Measurements from ENCODE around the gene BANP. TPM values are rescaled to one million over a fixed set of nuclear protein-coding genes. Genes with fewer than 3 reads are reported as not detected.

The BANP gene
- total RNA-seq, 5 donors from 2014 or later (not counting 1 experiment from before 2014, with no cell fraction given), result 57.1 to 81.9 (median 69.4) TPM

DNA sequence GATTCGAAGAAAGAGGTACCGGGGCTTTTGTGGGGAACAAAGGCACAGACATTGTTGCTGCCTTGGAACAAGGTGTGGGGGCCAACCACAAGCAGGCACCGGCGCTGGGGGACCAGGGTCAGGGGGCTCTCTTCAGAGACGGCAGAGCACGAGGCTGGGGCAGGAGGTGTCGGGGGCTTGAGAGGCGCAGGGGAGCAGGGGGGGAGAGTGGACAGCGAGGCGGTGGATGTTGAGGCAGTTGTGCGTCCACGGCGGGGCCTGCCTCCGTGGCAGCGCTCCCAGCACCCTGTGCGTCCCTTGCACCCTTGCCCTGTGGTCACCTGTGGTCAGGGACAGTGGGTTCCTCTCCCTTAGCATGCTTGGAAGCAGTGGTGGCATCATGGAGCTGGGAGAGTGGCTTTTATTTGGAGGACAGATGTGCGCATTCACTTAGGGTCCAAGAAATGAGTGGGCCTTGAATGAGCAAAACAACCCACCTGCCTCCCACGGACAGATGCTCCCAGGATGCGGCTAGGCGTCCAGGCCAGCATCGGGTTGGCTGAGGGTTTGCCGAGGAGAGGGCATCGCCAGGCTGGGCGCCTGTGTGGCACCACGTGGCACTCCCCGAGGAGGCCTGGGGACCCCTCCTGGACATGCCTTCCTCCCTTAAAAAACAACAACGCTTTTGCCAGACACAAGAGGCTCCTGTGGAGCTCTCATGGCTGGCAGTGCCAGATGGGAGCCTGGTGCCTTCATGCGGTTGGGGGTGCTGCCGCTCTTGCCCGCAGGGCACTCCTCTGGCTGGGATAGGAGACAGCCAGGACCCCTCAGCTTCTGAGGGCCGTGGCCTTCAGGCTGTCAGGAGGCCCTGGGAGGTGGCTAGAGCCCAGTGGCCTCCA, 113.0 kb downstream of the BANP start:
- H3K36me3 Mint-ChIP-seq, result peaks cover 29% of the 10 kb centered on the region
- WGBS (ENCODE audit: insufficient coverage), result 96% methylated on average over 20 of the region's 31 CpGs
- peaks cover 10 to 53% of the 10 kb centered on the region in 2 donors for H3K36me3 ChIP-seq (ENCODE audit: control insufficient read depth in 2 of 2, extremely low read depth in 1 of 2, insufficient read depth in 1 of 2, low read length in 1 of 2)

DNA sequence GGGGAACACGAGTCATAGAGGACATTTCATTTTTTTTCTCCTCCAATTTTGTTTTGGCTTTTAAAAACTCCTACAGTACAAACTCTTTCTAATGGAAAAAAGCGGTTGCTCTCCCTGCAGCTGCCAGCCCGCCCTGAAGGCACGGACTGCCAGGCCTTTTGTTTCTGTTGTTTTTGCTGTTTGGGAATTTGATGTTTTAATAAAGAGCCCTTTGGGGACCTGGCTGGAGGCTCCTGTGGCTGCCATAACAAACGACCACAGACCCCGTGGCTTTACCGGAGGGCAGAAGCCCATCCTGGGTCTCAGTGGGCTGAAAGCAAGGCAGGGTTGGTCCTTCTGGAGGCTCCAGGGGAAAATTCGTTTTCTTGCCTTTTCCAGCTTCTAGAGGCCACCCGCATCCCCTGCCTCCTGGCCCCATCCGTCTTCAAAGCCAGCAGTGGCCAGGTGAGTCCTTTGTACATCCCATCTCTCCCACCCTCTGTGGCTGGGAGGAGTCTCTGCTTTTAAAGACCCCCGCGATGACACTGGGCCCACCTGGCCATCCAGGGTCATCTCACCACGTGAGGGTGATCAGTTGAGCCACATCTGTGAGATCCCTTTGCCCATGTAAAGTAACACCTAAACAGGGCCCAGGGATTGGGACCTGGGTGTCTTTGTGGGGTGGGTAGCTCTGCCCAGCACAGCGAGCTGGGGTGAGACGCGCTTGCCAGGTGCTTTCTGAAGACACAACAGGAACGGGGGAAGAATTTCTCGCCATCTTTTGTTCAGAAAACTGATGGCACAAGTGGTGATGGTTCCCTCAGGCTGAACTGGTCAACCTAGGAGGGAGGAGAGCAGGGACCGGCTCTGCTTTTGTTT, 113.9 kb downstream of the BANP start:
- H3K27ac Mint-ChIP-seq, result no peak overlapping the region
- H3K27me3 Mint-ChIP-seq, result no peaks in the 10 kb centered on the region

More for the DNA sequence above, 113.0 kb downstream of the BANP start:
- Histone ChIP-seq H3K27ac (ENCODE audit: low read length) (no peak overlapping the region), H3K4me1 (ENCODE audit: control insufficient read depth in 1 of 2, extremely low read depth in 1 of 2, insufficient read depth in 2 of 2, low read length in 2 of 2) (no peaks in the 10 kb centered on the region), H3K9me3 (no peaks in the 10 kb centered on the region), H3K4me3 (ENCODE audit: control insufficient read depth in 1 of 2, extremely low read depth in 1 of 2, low read length in 1 of 2) (no peak overlapping the region), H3K27me3 (replicated peaks in 1 of 2; ENCODE audit: control insufficient read depth in 2 of 2, extremely low read depth in 1 of 2, insufficient read depth in 2 of 2, low read length in 1 of 2) (no peaks in the 10 kb centered on the region)
- DNase-seq, result no peak
- no peak overlapping the region for H3K4me3 Mint-ChIP-seq
- H3K27ac Mint-ChIP-seq, result no peak overlapping the region
- ATAC-seq (replicated peaks in 1 of 4), result no peak
- ChIA-PET CTCF (interaction anchor here in 1 of 2 donors (0.6 kb wide), 1 partner anchor 938 kb away, joined by 6 read pairs; no protein-coding TSS in a partner anchor), POLR2A (no interaction called here)
- no peaks in the 10 kb centered on the region for H3K9me3 Mint-ChIP-seq
- H3K27me3 Mint-ChIP-seq, result no peaks in the 10 kb centered on the region
- peaks cover 0 to 6% (median 0%) of the 10 kb centered on the region in 3 donors for H3K4me1 Mint-ChIP-seq

DNA sequence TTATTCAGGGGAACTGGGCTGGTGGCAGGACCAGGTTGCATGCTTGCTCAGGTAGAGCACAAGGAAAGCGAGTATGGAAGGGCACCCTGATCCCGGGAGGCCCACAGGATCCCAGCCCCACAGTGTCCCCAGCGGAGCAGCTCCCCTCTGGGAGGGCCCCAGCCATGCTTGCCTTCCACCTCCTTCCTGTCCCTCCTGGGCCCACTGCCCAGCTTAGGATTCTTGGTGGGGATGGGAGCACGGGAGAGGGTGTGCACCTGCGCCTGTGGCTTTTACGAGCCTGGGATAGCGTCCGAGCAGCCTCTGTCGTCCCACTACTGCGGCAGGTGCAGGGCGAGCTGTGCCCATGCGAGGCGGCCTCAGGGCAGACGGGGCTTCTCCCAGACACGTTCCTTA, 114.5 kb downstream of the BANP start:
- no peak overlapping the region for H3K27ac ChIP-seq (ENCODE audit: low read length)
- peaks cover 7 to 51% of the 10 kb centered on the region in 2 donors for H3K36me3 ChIP-seq (ENCODE audit: control insufficient read depth in 2 of 2, extremely low read depth in 1 of 2, insufficient read depth in 1 of 2, low read length in 1 of 2)
- ChIA-PET CTCF (no interaction called here), POLR2A (no interaction called here)
- Mint-ChIP-seq H3K27ac (no peak overlapping the region), H3K4me1 (peaks cover 0 to 16% (median 0%) of the 10 kb centered on the region in 3 donors), H3K4me3 (no peak overlapping the region), H3K27me3 (no peaks in the 10 kb centered on the region), H3K36me3 (peaks cover 34% of the 10 kb centered on the region), H3K9me3 (no peaks in the 10 kb centered on the region)
- H3K4me1 ChIP-seq (ENCODE audit: control insufficient read depth in 1 of 2, extremely low read depth in 1 of 2, insufficient read depth in 2 of 2, low read length in 2 of 2), result no peaks in the 10 kb centered on the region
- H3K27me3 ChIP-seq (replicated peaks in 1 of 2; ENCODE audit: control insufficient read depth in 2 of 2, extremely low read depth in 1 of 2, insufficient read depth in 2 of 2, low read length in 1 of 2), result no peaks in the 10 kb centered on the region
- H3K4me3 ChIP-seq (ENCODE audit: control insufficient read depth in 1 of 2, extremely low read depth in 1 of 2, low read length in 1 of 2), result no peak overlapping the region
- no peaks in the 10 kb centered on the region for H3K9me3 ChIP-seq
- WGBS (ENCODE audit: insufficient coverage), result 96% methylated on average over 13 of the region's 15 CpGs
- DNase-seq (no peak), ATAC-seq (replicated peaks in 1 of 4) (no peak)

More for the DNA sequence above, 113.9 kb downstream of the BANP start:
- CTCF ChIA-PET, result interaction anchor here in 1 of 2 donors (0.6 kb wide), 1 partner anchor 937 kb away, joined by 6 read pairs; no protein-coding TSS in a partner anchor
- no peak overlapping the region for H3K27ac ChIP-seq (ENCODE audit: low read length)
- no peaks in the 10 kb centered on the region for H3K27me3 ChIP-seq (replicated peaks in 1 of 2; ENCODE audit: control insufficient read depth in 2 of 2, extremely low read depth in 1 of 2, insufficient read depth in 2 of 2, low read length in 1 of 2)
- peaks cover 33% of the 10 kb centered on the region for H3K36me3 Mint-ChIP-seq
- peaks cover 0 to 13% (median 0%) of the 10 kb centered on the region in 3 donors for H3K4me1 Mint-ChIP-seq
- no peaks in the 10 kb centered on the region for H3K9me3 ChIP-seq
- no peaks in the 10 kb centered on the region for H3K9me3 Mint-ChIP-seq
- ATAC-seq (replicated peaks in 1 of 4) (no peak), DNase-seq (no peak)
- no peak overlapping the region for H3K4me3 Mint-ChIP-seq
- H3K4me3 ChIP-seq (ENCODE audit: control insufficient read depth in 1 of 2, extremely low read depth in 1 of 2, low read length in 1 of 2), result no peak overlapping the region
- H3K4me1 ChIP-seq (ENCODE audit: control insufficient read depth in 1 of 2, extremely low read depth in 1 of 2, insufficient read depth in 2 of 2, low read length in 2 of 2), result no peaks in the 10 kb centered on the region
- POLR2A ChIA-PET, result no interaction called here
- WGBS (ENCODE audit: insufficient coverage), result 92% methylated on average over 10 of the region's 19 CpGs
- peaks cover 7 to 52% of the 10 kb centered on the region in 2 donors for H3K36me3 ChIP-seq (ENCODE audit: control insufficient read depth in 2 of 2, extremely low read depth in 1 of 2, insufficient read depth in 1 of 2, low read length in 1 of 2)

DNA sequence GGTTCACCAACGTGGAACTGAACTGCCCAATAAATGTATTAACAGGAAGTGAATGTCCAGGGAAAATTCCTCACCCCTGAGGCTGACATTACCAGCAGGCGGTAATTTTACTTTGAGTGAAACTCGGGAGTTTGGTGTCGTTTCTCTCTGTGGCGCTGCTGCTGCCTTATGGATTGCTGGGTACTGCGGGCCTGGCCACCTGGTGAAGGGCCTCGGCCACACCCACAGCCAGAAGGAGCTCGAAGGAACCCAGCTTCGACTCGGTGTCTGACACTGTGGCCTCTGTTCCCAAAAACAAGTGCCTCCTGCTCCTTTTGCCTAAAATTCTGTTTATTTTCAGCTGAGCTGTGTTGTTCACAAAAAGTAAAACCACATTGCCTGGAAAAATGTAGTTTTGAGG, 115.0 kb downstream of the BANP start:
- peaks cover 31% of the 10 kb centered on the region for H3K36me3 Mint-ChIP-seq
- Histone ChIP-seq H3K27ac (ENCODE audit: low read length) (no peak overlapping the region), H3K4me1 (ENCODE audit: control insufficient read depth in 1 of 2, extremely low read depth in 1 of 2, insufficient read depth in 2 of 2, low read length in 2 of 2) (no peaks in the 10 kb centered on the region), H3K27me3 (replicated peaks in 1 of 2; ENCODE audit: control insufficient read depth in 2 of 2, extremely low read depth in 1 of 2, insufficient read depth in 2 of 2, low read length in 1 of 2) (no peaks in the 10 kb centered on the region), H3K9me3 (no peaks in the 10 kb centered on the region), H3K36me3 (ENCODE audit: control insufficient read depth in 2 of 2, extremely low read depth in 1 of 2, insufficient read depth in 1 of 2, low read length in 1 of 2) (peaks cover 7 to 48% of the 10 kb centered on the region in 2 donors), H3K4me3 (ENCODE audit: control insufficient read depth in 1 of 2, extremely low read depth in 1 of 2, low read length in 1 of 2) (no peak overlapping the region)
- ChIA-PET POLR2A (no interaction called here), CTCF (no interaction called here)
- H3K4me1 Mint-ChIP-seq, result peaks cover 0 to 16% (median 0%) of the 10 kb centered on the region in 3 donors
- ATAC-seq (replicated peaks in 1 of 4), result no peak
- H3K4me3 Mint-ChIP-seq, result no peak overlapping the region
- no peaks in the 10 kb centered on the region for H3K9me3 Mint-ChIP-seq
- DNase-seq, result no peak
- no peaks in the 10 kb centered on the region for H3K27me3 Mint-ChIP-seq
- 98% methylated on average over 8 of the region's 10 CpGs for WGBS (ENCODE audit: insufficient coverage)
- H3K27ac Mint-ChIP-seq, result no peak overlapping the region

DNA sequence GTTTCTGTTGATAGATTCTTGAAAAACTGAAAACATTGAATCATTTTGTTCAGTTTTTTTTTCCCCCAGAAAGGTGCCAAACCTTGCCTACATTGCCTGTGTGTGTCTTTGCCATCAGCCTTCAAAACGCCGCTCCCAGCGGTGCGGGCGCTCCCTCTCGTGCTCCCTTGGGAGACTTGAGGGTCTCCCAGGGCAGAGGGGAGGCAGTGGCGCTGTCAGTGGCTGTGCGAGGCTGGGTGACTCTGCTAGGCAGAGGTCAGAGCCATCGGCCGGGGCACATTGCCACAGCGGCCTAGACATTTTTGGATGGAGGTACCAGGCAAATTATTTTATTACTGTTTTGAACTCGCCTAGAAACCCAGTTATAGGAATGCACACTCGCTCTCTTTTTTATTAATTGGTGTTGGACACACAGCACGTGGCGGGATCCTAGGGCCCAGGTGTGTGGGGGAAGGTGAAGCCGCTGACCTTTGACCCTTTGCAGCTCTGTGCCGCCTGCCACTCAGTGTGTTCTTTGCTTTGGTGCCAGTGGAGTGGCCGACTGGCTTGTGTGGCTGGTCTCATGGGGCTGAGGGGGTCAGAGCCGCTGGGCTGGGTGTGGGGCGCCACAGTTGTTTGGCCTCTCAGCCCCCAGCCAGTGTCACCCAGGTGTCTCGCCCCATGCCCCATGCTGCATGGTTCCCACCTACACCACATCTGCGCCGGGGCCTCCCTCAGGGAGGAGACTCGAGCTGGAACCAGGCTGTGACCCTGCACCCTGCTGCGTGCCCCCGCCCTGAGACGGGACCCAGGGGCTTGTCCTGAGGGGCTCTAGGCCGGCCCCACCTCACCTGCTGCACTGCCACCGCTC, 115.7 kb downstream of the BANP start:
- Histone ChIP-seq H3K27me3 (replicated peaks in 1 of 2; ENCODE audit: control insufficient read depth in 2 of 2, extremely low read depth in 1 of 2, insufficient read depth in 2 of 2, low read length in 1 of 2) (no peaks in the 10 kb centered on the region), H3K4me1 (ENCODE audit: control insufficient read depth in 1 of 2, extremely low read depth in 1 of 2, insufficient read depth in 2 of 2, low read length in 2 of 2) (no peaks in the 10 kb centered on the region), H3K36me3 (ENCODE audit: control insufficient read depth in 2 of 2, extremely low read depth in 1 of 2, insufficient read depth in 1 of 2, low read length in 1 of 2) (peaks cover 8 to 49% of the 10 kb centered on the region in 2 donors), H3K9me3 (no peaks in the 10 kb centered on the region), H3K27ac (ENCODE audit: low read length) (no peak overlapping the region), H3K4me3 (ENCODE audit: control insufficient read depth in 1 of 2, extremely low read depth in 1 of 2, low read length in 1 of 2) (no peak overlapping the region)
- H3K4me3 Mint-ChIP-seq, result no peak overlapping the region
- no peak for ATAC-seq (replicated peaks in 1 of 4)
- no peak overlapping the region for H3K27ac Mint-ChIP-seq
- no peak for DNase-seq
- H3K27me3 Mint-ChIP-seq, result no peaks in the 10 kb centered on the region
- POLR2A ChIA-PET, result no interaction called here
- 96% methylated on average over 27 of the region's 29 CpGs for WGBS (ENCODE audit: insufficient coverage)
- H3K9me3 Mint-ChIP-seq, result no peaks in the 10 kb centered on the region
- H3K36me3 Mint-ChIP-seq, result peaks cover 32% of the 10 kb centered on the region
- CTCF ChIA-PET, result no interaction called here
- H3K4me1 Mint-ChIP-seq, result peaks cover 0 to 16% (median 0%) of the 10 kb centered on the region in 3 donors
